ENCODE results near the gene GALK2.

DNA sequence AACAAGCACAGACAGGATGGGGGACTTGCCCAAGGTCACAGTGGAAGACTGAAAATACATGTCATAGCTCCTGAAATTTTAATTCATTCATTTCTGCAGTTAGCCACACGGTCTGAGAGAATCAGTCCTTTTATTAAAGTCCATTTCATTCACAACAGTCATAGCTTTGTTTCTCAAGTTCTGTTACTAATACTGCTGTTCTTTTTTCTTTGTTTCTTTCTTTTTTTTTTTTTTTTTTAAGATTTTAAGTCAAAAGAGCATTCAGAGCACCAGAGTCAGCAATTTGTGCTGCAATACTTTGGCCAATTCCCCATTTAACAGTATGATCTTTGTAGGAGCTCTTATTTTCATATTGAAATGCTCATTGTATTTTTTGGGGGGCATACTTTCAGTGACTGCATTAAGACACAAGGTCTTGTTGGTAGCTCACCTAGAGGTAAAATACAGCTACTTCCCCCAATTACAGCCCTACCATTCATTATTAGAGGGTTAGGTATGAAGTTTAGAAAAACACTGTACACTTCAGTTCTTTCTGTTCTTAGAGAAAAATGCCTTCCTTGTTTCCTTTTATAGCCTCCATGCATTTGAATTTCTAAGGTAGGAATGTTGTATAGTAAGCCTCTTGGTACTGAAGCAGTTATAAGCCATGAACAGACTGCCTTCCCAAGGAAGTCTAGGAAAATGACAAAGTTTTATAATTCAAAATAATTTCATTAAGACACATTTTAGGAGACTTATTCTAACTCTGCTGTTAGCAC lies 9.6 kb downstream of the GALK2 start:
- TF ChIP-seq CEBPB (IDR thresholded peaks at IDR 0.05) (no peak), NPAS2 (CRISPR knock-in tag; IDR thresholded peaks at IDR 0.05; ENCODE audit: borderline replicate concordance) (no peak), POLR2A (IDR thresholded peaks at IDR 0.05; ENCODE audit: low read length) (no peak), EP300 (IDR thresholded peaks at IDR 0.05) (no peak), CHD4 (IDR thresholded peaks at IDR 0.05; ENCODE audit: borderline replicate concordance) (no peak), HDAC2 (IDR thresholded peaks at IDR 0.05) (no peak), MAFK (IDR thresholded peaks at IDR 0.05; ENCODE audit: partially characterized antibody) (no peak), TFCP2L1 (CRISPR knock-in tag; IDR thresholded peaks at IDR 0.05) (no peak)
- TF ChIP-seq, protein P1, sequence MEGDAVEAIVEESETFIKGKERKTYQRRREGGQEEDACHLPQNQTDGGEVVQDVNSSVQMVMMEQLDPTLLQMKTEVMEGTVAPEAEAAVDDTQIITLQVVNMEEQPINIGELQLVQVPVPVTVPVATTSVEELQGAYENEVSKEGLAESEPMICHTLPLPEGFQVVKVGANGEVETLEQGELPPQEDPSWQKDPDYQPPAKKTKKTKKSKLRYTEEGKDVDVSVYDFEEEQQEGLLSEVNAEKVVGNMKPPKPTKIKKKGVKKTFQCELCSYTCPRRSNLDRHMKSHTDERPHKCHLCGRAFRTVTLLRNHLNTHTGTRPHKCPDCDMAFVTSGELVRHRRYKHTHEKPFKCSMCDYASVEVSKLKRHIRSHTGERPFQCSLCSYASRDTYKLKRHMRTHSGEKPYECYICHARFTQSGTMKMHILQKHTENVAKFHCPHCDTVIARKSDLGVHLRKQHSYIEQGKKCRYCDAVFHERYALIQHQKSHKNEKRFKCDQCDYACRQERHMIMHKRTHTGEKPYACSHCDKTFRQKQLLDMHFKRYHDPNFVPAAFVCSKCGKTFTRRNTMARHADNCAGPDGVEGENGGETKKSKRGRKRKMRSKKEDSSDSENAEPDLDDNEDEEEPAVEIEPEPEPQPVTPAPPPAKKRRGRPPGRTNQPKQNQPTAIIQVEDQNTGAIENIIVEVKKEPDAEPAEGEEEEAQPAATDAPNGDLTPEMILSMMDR (IDR thresholded peaks at IDR 0.05): no peak
- TF ChIP-seq, protein P2, sequence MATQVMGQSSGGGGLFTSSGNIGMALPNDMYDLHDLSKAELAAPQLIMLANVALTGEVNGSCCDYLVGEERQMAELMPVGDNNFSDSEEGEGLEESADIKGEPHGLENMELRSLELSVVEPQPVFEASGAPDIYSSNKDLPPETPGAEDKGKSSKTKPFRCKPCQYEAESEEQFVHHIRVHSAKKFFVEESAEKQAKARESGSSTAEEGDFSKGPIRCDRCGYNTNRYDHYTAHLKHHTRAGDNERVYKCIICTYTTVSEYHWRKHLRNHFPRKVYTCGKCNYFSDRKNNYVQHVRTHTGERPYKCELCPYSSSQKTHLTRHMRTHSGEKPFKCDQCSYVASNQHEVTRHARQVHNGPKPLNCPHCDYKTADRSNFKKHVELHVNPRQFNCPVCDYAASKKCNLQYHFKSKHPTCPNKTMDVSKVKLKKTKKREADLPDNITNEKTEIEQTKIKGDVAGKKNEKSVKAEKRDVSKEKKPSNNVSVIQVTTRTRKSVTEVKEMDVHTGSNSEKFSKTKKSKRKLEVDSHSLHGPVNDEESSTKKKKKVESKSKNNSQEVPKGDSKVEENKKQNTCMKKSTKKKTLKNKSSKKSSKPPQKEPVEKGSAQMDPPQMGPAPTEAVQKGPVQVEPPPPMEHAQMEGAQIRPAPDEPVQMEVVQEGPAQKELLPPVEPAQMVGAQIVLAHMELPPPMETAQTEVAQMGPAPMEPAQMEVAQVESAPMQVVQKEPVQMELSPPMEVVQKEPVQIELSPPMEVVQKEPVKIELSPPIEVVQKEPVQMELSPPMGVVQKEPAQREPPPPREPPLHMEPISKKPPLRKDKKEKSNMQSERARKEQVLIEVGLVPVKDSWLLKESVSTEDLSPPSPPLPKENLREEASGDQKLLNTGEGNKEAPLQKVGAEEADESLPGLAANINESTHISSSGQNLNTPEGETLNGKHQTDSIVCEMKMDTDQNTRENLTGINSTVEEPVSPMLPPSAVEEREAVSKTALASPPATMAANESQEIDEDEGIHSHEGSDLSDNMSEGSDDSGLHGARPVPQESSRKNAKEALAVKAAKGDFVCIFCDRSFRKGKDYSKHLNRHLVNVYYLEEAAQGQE (IDR thresholded peaks at IDR 0.05): no peak
